ENCODE data around the gene ASAP3. TPM values are rescaled to one million over a fixed set of nuclear protein-coding genes. Genes with fewer than 3 reads are reported as not detected.
A peak's percentile ranks its signal among the peaks of the same experiment; 100 is the strongest.

The ASAP3 gene
- total and polyA plus RNA-seq, 2 of the 13 experiments (the other 11 are each of a cell fraction or from before 2014, with no cell fraction given): 32.6 to 37.0 TPM

DNA sequence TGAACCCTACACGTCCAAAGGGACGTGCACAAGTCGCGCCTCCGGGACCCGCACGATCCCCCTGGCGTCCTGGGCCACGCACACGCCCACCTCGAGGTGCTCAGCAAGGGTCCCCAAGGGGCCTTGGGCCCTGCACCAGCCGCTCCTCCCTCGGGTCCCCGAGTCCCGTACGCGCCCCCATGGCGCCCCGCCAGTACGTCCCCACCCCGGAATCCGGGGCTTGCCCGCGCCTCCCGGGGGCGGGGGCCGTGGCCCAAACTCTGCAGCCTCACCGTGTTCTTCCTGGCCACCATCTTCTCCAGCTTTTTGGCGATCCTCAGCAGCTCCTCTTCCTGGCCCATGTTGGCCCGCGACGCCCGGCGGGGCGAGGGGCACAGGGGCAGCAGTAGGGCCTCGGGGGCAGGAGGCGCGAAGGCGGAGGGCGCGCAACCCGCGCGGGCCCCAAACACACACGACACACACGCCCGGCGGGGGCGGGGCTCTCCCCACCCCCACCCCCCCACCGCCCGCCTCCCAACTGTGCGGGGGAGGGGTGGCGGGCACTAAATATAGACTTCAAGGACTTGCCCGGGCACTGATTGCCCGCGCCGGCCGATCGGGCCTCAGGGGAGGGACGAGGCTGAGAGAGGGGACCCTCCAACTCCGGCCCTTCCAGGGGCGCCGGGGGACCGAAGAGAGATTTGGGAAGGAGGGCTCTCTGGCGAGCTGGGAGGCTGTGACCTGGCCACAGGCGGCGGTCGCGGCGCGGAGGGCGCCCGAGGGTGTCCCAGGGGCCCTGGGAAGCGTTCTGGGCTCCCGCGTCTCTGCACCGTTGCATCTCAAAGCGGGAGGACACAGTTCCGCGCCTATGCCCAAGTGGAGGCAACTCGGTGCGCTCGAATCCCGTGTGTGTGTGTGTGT, 59.4 kb downstream of the ASAP3 start, which contains the start of gene TCEA3 (continued):
- TF ChIP-seq REST (IDR thresholded peaks at IDR 0.05; ENCODE audit: borderline replicate concordance in 1 of 2, low read depth in 1 of 2, low read length in 2 of 2) (no peak), FOXM1 (CRISPR knock-in tag; IDR thresholded peaks at IDR 0.05) (no peak), DPF2 (CRISPR knock-in tag; IDR thresholded peaks at IDR 0.05; ENCODE audit: borderline replicate concordance, low read depth) (no peak), ZNF850 (CRISPR knock-in tag; conservative IDR thresholded peaks at IDR 0.05) (no peak), ZFP62 (CRISPR knock-in tag; IDR thresholded peaks at IDR 0.05) (no peak), PPARG (CRISPR knock-in tag; conservative IDR thresholded peaks at IDR 0.05) (no peak), SRF (IDR thresholded peaks at IDR 0.05; ENCODE audit: low read depth, low read length) (no peak), SMC3 (IDR thresholded peaks at IDR 0.05; ENCODE audit: low read length) (no peak), ZNF274 (CRISPR knock-in tag; IDR thresholded peaks at IDR 0.05) (peak; percentile 33; the same call in 1 of the 2 replicates), ZBTB21 (CRISPR knock-in tag; IDR thresholded peaks at IDR 0.05) (no peak), JUN (CRISPR knock-in tag; IDR thresholded peaks at IDR 0.05) (no peak), ZBTB34 (CRISPR knock-in tag; IDR thresholded peaks at IDR 0.05) (no peak), ZNF614 (CRISPR knock-in tag; IDR thresholded peaks at IDR 0.05; ENCODE audit: borderline replicate concordance) (0 out of 2 replicates have a peak, but pooled peaks have one; percentile 6), ZNF761 (CRISPR knock-in tag; conservative IDR thresholded peaks at IDR 0.05) (peak; percentile 66; the same call in 1 of the 2 replicates), ZNF572 (CRISPR knock-in tag; IDR thresholded peaks at IDR 0.05) (0 out of 2 replicates have a peak, but pooled peaks have one; percentile 82), KLF11 (CRISPR knock-in tag; IDR thresholded peaks at IDR 0.05) (no peak), NRL (CRISPR knock-in tag; IDR thresholded peaks at IDR 0.05; ENCODE audit: borderline replicate concordance) (peak; percentile 45; the same call in 1 of the 2 replicates), ZNF619 (CRISPR knock-in tag; IDR thresholded peaks at IDR 0.05) (no peak), NFIC (IDR thresholded peaks at IDR 0.05; ENCODE audit: low read length) (no peak)
- TF ChIP-seq, protein P1, sequence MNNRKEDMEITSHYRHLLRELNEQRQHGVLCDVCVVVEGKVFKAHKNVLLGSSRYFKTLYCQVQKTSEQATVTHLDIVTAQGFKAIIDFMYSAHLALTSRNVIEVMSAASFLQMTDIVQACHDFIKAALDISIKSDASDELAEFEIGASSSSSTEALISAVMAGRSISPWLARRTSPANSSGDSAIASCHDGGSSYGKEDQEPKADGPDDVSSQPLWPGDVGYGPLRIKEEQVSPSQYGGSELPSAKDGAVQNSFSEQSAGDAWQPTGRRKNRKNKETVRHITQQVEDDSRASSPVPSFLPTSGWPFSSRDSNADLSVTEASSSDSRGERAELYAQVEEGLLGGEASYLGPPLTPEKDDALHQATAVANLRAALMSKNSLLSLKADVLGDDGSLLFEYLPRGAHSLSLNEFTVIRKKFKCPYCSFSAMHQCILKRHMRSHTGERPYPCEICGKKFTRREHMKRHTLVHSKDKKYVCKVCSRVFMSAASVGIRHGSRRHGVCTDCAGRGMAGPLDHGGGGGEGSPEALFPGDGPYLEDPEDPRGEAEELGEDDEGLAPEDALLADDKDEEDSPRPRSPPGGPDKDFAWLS (CRISPR knock-in tag; IDR thresholded peaks at IDR 0.05; ENCODE audit: borderline replicate concordance): no peak
- TF ChIP-seq, protein P2, sequence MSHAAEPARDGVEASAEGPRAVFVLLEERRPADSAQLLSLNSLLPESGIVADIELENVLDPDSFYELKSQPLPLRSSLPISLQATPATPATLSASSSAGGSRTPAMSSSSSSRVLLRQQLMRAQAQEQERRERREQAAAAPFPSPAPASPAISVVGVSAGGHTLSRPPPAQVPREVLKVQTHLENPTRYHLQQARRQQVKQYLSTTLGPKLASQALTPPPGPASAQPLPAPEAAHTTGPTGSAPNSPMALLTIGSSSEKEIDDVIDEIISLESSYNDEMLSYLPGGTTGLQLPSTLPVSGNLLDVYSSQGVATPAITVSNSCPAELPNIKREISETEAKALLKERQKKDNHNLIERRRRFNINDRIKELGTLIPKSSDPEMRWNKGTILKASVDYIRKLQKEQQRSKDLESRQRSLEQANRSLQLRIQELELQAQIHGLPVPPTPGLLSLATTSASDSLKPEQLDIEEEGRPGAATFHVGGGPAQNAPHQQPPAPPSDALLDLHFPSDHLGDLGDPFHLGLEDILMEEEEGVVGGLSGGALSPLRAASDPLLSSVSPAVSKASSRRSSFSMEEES (CRISPR knock-in tag; IDR thresholded peaks at IDR 0.05): peak; percentile 15; the same call in 1 of the 2 replicates

Data from HepG2 (cell line).